Kidney epithelial cell (primary cell): ENCODE measurements around the gene ZNF598. TPM values are rescaled to one million over a fixed set of nuclear protein-coding genes. Genes with fewer than 3 reads are reported as not detected.
A peak's percentile ranks its signal among the peaks of the same experiment; 100 is the strongest.

Experiments used
- DNase-seq: peaks from one replicate; pipeline ENCODE4 v3.0.0-alpha.2; 2010; ENCODE audit warnings: low read depth
- H3K27me3 ChIP-seq: 2 replicates; pipeline ENCODE4 v1.6.0; 2011; ENCODE audit warnings: low read length; ENCODE audit not compliant: control insufficient read depth, insufficient read depth
- H3K36me3 ChIP-seq: 2 replicates; pipeline ENCODE4 v1.5.1; 2011; ENCODE audit warnings: low read length; ENCODE audit not compliant: control insufficient read depth, insufficient read depth
- H3K4me3 ChIP-seq: 2 replicates; pipeline ENCODE4 v1.5.1; 2011; ENCODE audit warnings: low read depth, mild to moderate bottlenecking, control low read depth, low read length
- CTCF ChIP-seq: IDR thresholded peaks from 2 replicates; pipeline ENCODE4 v1.5.1; 2011; ENCODE audit warnings: mild to moderate bottlenecking, moderate library complexity, low read length, control low read depth, inconsistent platforms; ENCODE audit not compliant: insufficient read depth, poor library complexity, severe bottlenecking
- total RNA-seq: library from RNA; depleted of rRNA; stranded (reverse); fragments of >200 nt; gene quantifications from 2 replicates; pipeline ENCODE4 v1.2.3, GENCODE V29; 2015

The ZNF598 gene
- total RNA-seq, 1 donor from 2014 or later, result 57.7 TPM

- Histone ChIP-seq H3K27me3 (no peaks in the 10 kb centered on the region), H3K4me3 (peak within 1 kb of the TSS; percentile 60), H3K36me3 (no peaks in the 10 kb centered on the region)
- TF ChIP-seq CTCF, result peak; percentile 10
- DNase-seq, result peak; percentile 86
These were observed 37.9 kb upstream of the ZNF598 start, which contains the start of the genes NTHL1 and TSC2 for GRCh38 chr16:2047330-2048115. Gene NTHL1 (minus strand): TSS chr16:2047834. CDS start chr16:2047823, 11 bp downstream. Gene TSC2 (plus strand): TSS chr16:2047985. CDS start chr16:2048616, 631 bp downstream.

- Histone ChIP-seq H3K27me3 (no peaks in the 10 kb centered on the region), H3K4me3 (peak overlapping the region; percentile 60), H3K36me3 (no peaks in the 10 kb centered on the region)
- no peak for TF ChIP-seq CTCF
- no peak for DNase-seq
These were observed 37.3 kb upstream of the ZNF598 start for GRCh38 chr16:2046893-2047329.

- TF ChIP-seq CTCF, result no peak
- Histone ChIP-seq H3K36me3 (no peaks in the 10 kb centered on the region), H3K27me3 (no peaks in the 10 kb centered on the region), H3K4me3 (no peak overlapping the region)
- no peak for DNase-seq
These were observed 36.6 kb upstream of the ZNF598 start for GRCh38 chr16:2045965-2046892.

GRCh38 chr16:2044541-2044940 is 34.9 kb upstream of the ZNF598 start:
- Histone ChIP-seq H3K36me3 (no peaks in the 10 kb centered on the region), H3K4me3 (no peak overlapping the region), H3K27me3 (no peaks in the 10 kb centered on the region)
- no peak for DNase-seq
- TF ChIP-seq CTCF, result no peak

- H3K27me3 ChIP-seq, result no peaks in the 10 kb centered on the region
- TF ChIP-seq CTCF, result no peak
- DNase-seq, result no peak
- H3K36me3 ChIP-seq, result no peaks in the 10 kb centered on the region
- no peak overlapping the region for H3K4me3 ChIP-seq
These were observed 34.2 kb upstream of the ZNF598 start for GRCh38 chr16:2043667-2044451.
